CD4-positive, alpha-beta T cell (primary cell): Measurements from ENCODE around the gene CDKAL1. TPM values are rescaled to one million over a fixed set of nuclear protein-coding genes. Genes with fewer than 3 reads are reported as not detected.

Source experiments
- ATAC-seq: fragments of 200-7000 bp; cut with Tn5 transposase; one replicate; pipeline ENCODE4 v1.10.0; 2022; ENCODE audit warnings: mild to moderate bottlenecking; ENCODE audit not compliant: poor library complexity
- CTCF ChIA-PET: fragments of 350-600 bp; sonication (Branson Sonifier 250); formaldehyde crosslinking; loops from one replicate; lab custom pipeline; 2021; ENCODE audit warnings: antibody characterized with exemption, inconsistent platforms; lab: Charles Lee
- POLR2A ChIA-PET: fragments of 350-600 bp; sonication (Branson Sonifier 250); formaldehyde crosslinking; loops from one replicate; lab custom pipeline; 2021; ENCODE audit warnings: antibody characterized with exemption, inconsistent platforms; lab: Charles Lee
- DNase-seq, 14 experiments: peaks; one replicate each; pipeline ENCODE4 v3.0.0-alpha.2; 2013 to 2020; ENCODE audit warnings: mixed read lengths in 2 of 14
- H3K27ac ChIP-seq, 2 donors: one replicate each; pipeline versions ENCODE4 v1.5.1 to v1.7.0; 2013; ENCODE audit warnings: low read length in 2 of 2, low read depth in 1 of 2, mild to moderate bottlenecking in 1 of 2
- H3K27me3 ChIP-seq, 2 experiments: 1 replicate in 1 of 2; 2 replicates in 1 of 2; pipeline versions ENCODE4 v1.6.1 to v1.7.0; 2013; ENCODE audit warnings: low read length in 2 of 2, control low read depth in 1 of 2, mild to moderate bottlenecking in 1 of 2, moderate library complexity in 1 of 2; ENCODE audit not compliant: insufficient read depth in 2 of 2, control insufficient read depth in 1 of 2
- H3K36me3 ChIP-seq: one replicate; pipeline ENCODE4 v1.6.1; 2013; ENCODE audit warnings: low read length, control low read depth; ENCODE audit not compliant: insufficient read depth
- H3K4me1 ChIP-seq: one replicate; pipeline ENCODE4 v1.6.1; 2013; ENCODE audit warnings: low read length, control low read depth; ENCODE audit not compliant: insufficient read depth
- H3K4me3 ChIP-seq: one replicate; pipeline ENCODE4 v1.5.1; 2013; ENCODE audit warnings: mild to moderate bottlenecking, low read length, moderate library complexity
- H3K9me3 ChIP-seq, 2 experiments: 1 replicate in 1 of 2; 2 replicates in 1 of 2; pipeline versions ENCODE4 v1.6.1 to v1.7.0; 2013; ENCODE audit warnings: low read length in 2 of 2, mild to moderate bottlenecking in 2 of 2, control low read depth in 1 of 2, moderate library complexity in 1 of 2; ENCODE audit not compliant: control insufficient read depth in 1 of 2, insufficient read depth in 1 of 2
- H3K27ac Mint-ChIP-seq: one replicate; pipeline ENCODE4 v1.8.0; 2020; ENCODE audit warnings: mixed read lengths
- H3K27me3 Mint-ChIP-seq: one replicate; pipeline ENCODE4 v1.8.0; 2021; ENCODE audit warnings: mixed read lengths
- H3K36me3 Mint-ChIP-seq: one replicate; pipeline ENCODE4 v1.8.0; 2021; ENCODE audit warnings: low read depth, mixed read lengths
- H3K4me1 Mint-ChIP-seq: one replicate; pipeline ENCODE4 v1.8.0; 2021; ENCODE audit warnings: low read depth, mixed read lengths
- H3K4me3 Mint-ChIP-seq: one replicate; pipeline ENCODE4 v1.8.0; 2020; ENCODE audit warnings: mild to moderate bottlenecking, mixed read lengths
- H3K9me3 Mint-ChIP-seq: one replicate; pipeline ENCODE4 v1.8.0; 2020; ENCODE audit warnings: mixed read lengths
- CTCF ChIP-seq: fragments of 200-600 bp; IDR thresholded peaks from one replicate; pipeline ENCODE4 v1.8.0; 2022; ENCODE audit warnings: antibody characterized with exemption, mild to moderate bottlenecking
- intact Hi-C, 2 experiments: fragments of 100-400 bp; cut with DNase I in 1 of 2; cut with micrococcal nuclease in 1 of 2; formaldehyde crosslinking; loops; one replicate each; pipeline versions ENCODE4 v1.15.1 to v1.9.0; 2023 to 2025; cut with DNase I, micrococcal nuclease
- total RNA-seq, 174 experiments: library from RNA in 2 of 174; stranded (reverse) in 2 of 174; gene quantifications; one replicate each; pipeline ENCODE4 v1.2.3 and lab custom pipeline; 2021 to 2026

Gene CDKAL1
- total RNA-seq, 2 experiments from 2014 or later, result 21.3 to 23.9 TPM

GRCh38 chr6:21131406-21131805, 597.1 kb downstream of the CDKAL1 start:
- ATAC-seq (no peak), DNase-seq (no peak)
- Mint-ChIP-seq H3K9me3 (no peaks in the 10 kb centered on the region), H3K36me3 (peaks cover 6% of the 10 kb centered on the region), H3K4me1 (no peaks in the 10 kb centered on the region), H3K27me3 (no peaks in the 10 kb centered on the region), H3K27ac (no peak overlapping the region), H3K4me3 (no peak overlapping the region)
- TF ChIP-seq CTCF, result no peak
- H3K36me3 ChIP-seq, result no peaks in the 10 kb centered on the region
- H3K27ac ChIP-seq, result no peak overlapping the region
- CTCF ChIA-PET, result no interaction called here
- H3K9me3 ChIP-seq, result no peaks in the 10 kb centered on the region
- no peak overlapping the region for H3K4me3 ChIP-seq
- intact Hi-C loops, result no loop called here
- POLR2A ChIA-PET, result no interaction called here
- H3K27me3 ChIP-seq, result no peaks in the 10 kb centered on the region
- H3K4me1 ChIP-seq, result no peaks in the 10 kb centered on the region

GRCh38 chr6:21132446-21132845, 598.2 kb downstream of the CDKAL1 start:
- Histone ChIP-seq H3K36me3 (no peaks in the 10 kb centered on the region), H3K4me3 (no peak overlapping the region), H3K9me3 (no peaks in the 10 kb centered on the region), H3K27ac (no peak overlapping the region), H3K4me1 (no peaks in the 10 kb centered on the region), H3K27me3 (no peaks in the 10 kb centered on the region)
- ATAC-seq, result no peak
- CTCF ChIA-PET, result no interaction called here
- H3K36me3 Mint-ChIP-seq, result peaks cover 3% of the 10 kb centered on the region
- intact Hi-C loops, result no loop called here
- no peaks in the 10 kb centered on the region for H3K9me3 Mint-ChIP-seq
- POLR2A ChIA-PET, result interaction anchor here (0.7 kb wide), 1 partner anchor 17 kb away, joined by 3 read pairs; no protein-coding TSS in a partner anchor
- H3K27ac Mint-ChIP-seq, result no peak overlapping the region
- no peaks in the 10 kb centered on the region for H3K27me3 Mint-ChIP-seq
- H3K4me1 Mint-ChIP-seq, result no peaks in the 10 kb centered on the region
- TF ChIP-seq CTCF, result no peak
- no peak overlapping the region for H3K4me3 Mint-ChIP-seq
- DNase-seq, result no peak

DNA sequence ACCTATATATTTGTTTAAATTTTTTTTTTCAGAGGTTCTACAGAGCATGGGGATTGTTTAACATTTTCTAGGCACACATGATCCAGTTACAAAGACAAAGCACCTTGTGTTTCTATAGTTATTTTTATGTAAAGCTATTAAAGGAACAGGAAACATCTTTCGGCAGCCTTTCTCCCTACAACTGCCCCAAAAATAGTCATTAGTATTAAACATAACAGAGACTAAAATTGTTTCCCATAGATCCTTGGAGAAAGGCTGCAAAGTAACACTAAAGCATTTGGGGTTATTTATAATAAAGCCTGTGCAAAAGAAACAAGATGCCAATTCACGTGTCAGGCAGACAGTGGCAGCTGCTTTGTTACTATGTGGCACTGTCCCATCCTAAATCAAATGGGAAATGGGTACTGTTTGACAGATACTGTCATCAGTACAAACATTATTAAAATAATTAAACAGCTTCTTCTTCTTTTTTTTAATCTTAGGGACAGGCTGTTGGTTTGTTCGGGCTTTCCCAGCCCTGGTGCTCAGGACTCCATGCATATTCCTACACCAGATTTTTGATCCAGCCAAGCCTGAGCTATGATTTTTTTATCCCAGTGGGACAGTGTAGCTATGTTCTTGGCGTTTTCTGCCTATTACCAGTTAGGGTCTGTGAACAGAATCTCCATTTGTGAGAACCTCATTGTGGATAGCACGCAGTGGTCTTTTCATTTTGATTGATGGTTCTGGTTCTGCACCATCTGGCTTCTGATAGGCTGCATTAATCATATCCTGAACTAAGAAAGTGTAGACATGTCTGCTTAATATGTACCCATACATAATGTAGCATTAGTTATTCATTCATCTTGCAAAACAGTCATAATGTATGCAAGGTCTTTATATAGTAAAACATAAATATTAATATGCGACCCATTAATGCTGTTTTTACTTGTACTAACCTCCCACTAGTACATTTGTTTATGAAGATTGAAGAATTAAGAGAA, 598.9 kb downstream of the CDKAL1 start:
- intact Hi-C loops, result no loop called here
- Histone ChIP-seq H3K4me3 (no peak overlapping the region), H3K27me3 (no peaks in the 10 kb centered on the region), H3K4me1 (no peaks in the 10 kb centered on the region), H3K27ac (no peak overlapping the region), H3K9me3 (no peaks in the 10 kb centered on the region), H3K36me3 (no peaks in the 10 kb centered on the region)
- no peak overlapping the region for H3K27ac Mint-ChIP-seq
- no peaks in the 10 kb centered on the region for H3K27me3 Mint-ChIP-seq
- ATAC-seq (no peak), DNase-seq (no peak)
- H3K9me3 Mint-ChIP-seq, result no peaks in the 10 kb centered on the region
- no peak for TF ChIP-seq CTCF
- CTCF ChIA-PET, result no interaction called here
- peaks cover 5% of the 10 kb centered on the region for H3K36me3 Mint-ChIP-seq
- POLR2A ChIA-PET, result interaction anchor here (0.7 kb wide), 1 partner anchor 16 kb away, joined by 3 read pairs; no protein-coding TSS in a partner anchor
- H3K4me1 Mint-ChIP-seq, result no peaks in the 10 kb centered on the region
- H3K4me3 Mint-ChIP-seq, result no peak overlapping the region
